ENCODE results near the gene NR1H4.

The NR1H4 gene

DNA sequence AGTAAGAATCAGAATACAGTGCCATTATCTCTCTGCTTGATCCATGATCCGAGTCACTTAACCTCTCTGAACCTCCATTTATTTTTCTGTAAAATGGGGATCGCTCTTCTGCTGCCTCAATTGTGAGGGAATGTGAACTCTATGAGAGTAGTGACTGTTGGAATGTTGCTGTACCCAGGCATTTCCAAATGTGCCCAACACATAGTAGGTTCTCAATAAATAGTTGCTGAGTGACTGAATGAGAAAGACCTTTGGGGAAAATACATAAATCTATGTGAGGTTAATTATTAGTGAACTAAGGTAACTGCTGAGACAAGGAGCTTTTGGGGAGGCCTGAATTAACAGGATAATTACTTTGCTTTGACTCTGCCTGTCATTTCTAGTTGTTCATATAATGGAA is 33.9 kb upstream of the NR1H4 start:
- TF ChIP-seq, protein P1, sequence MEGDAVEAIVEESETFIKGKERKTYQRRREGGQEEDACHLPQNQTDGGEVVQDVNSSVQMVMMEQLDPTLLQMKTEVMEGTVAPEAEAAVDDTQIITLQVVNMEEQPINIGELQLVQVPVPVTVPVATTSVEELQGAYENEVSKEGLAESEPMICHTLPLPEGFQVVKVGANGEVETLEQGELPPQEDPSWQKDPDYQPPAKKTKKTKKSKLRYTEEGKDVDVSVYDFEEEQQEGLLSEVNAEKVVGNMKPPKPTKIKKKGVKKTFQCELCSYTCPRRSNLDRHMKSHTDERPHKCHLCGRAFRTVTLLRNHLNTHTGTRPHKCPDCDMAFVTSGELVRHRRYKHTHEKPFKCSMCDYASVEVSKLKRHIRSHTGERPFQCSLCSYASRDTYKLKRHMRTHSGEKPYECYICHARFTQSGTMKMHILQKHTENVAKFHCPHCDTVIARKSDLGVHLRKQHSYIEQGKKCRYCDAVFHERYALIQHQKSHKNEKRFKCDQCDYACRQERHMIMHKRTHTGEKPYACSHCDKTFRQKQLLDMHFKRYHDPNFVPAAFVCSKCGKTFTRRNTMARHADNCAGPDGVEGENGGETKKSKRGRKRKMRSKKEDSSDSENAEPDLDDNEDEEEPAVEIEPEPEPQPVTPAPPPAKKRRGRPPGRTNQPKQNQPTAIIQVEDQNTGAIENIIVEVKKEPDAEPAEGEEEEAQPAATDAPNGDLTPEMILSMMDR (IDR thresholded peaks at IDR 0.05) = no peak

GRCh38 chr12:100442403-100442802 is 31.3 kb upstream of the NR1H4 start:
- TF ChIP-seq, protein P1 (IDR thresholded peaks at IDR 0.05) = no peak

DNA sequence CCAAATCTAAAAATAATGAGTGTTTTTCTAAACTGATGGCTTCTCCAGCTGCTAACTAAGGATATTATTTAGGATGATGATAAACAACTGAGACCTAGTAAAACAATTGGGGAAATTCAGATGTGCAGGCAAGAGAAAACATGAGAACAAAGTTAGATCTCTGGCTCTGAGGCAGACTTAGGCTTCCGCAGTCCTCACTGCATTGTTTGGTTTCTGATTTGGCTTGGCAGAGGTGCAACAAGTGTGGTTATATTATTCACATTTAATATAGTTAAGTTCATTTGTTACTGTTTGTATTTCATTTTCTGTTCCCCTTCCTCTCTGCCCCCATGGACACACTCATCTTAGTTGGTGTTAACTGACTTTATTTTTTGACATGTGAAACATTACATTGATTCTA is 30.2 kb upstream of the NR1H4 start:
- TF ChIP-seq, protein P1 (IDR thresholded peaks at IDR 0.05) = no peak

GRCh38 chr12:100445081-100445481 is 28.6 kb upstream of the NR1H4 start:
- TF ChIP-seq, protein P1 (IDR thresholded peaks at IDR 0.05) = no peak

- TF ChIP-seq, protein P1 (IDR thresholded peaks at IDR 0.05) = no peak
Observed at GRCh38 chr12:100447381-100447780, 26.3 kb upstream of the NR1H4 start.

DNA sequence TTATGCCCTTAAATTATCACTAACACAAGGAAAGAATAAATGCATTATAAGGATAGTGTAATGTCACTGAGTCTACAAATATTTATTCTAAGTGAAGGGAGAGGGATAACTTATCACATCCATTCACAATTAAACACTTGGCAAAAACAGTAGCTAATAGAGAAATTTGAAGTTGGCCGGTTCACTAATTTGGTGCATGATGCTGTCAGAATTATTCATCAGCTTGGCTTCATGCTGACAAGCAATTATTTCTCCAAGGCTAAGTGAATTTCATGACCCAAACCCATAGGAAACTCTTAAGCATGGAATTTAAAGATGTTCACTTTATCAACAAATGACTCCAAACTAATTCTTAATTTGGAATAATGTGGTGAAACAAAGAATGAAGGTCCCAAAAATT is 25.0 kb upstream of the NR1H4 start:
- TF ChIP-seq, protein P1 (IDR thresholded peaks at IDR 0.05) = no peak

DNA sequence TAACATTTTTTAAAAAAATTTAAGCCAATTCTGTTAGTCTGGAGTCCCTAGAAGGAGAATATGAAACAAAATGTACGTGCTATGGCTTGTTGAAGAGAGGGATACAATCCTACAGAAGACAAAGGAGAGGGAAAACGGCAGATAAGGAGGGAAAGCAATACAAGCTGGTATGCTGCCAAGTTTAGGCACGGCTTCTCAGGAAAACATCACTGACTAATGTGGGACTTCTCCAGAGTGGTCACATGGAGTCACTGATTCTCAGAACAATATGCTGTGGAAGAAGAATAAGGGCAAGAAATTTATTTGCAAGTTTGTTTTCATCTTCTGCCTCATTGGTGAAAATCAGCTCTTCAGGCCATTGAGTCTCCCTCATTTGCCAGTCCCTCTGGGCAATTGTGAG is 22.9 kb upstream of the NR1H4 start:
- TF ChIP-seq, protein P1 (IDR thresholded peaks at IDR 0.05) = no peak

DNA sequence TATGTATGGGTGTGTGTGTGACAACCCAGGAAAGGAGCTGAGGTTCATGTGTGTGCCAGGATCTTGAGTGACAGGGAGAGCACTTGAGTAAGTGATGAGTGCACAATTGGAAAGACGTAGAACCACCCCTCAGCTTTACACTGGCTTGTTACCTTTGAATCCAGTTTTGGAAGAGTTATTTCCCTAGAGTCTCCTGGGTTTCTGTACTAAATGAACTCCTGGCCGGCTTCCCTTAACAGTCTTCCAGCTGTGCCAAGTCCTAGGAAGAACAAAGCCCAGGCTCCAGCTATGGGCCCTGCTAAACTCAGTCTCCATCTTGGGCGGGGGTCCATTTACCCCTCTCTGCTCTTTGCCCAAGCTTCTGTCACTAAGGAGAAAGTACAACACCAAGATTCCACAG is 19.7 kb upstream of the NR1H4 start:
- TF ChIP-seq, protein P1 (IDR thresholded peaks at IDR 0.05) = no peak
